ENCODE results near the gene WDR81.
"Not testable (repeated sequence)": the region's sequence is repeated elsewhere in the genome, so short reads cannot be mapped to it uniquely, and the experiment has no call there.

Gene WDR81

GRCh38 chr17:1705004-1705403, 19.5 kb upstream of the WDR81 start:
- no peaks in the 10 kb centered on the region for H3K27me3 ChIP-seq (replicated peaks)
- H3K4me3 ChIP-seq (ENCODE audit: low read depth, low read length): no peak overlapping the region

GRCh38 chr17:1707107-1707506, 17.4 kb upstream of the WDR81 start:
- H3K4me3 ChIP-seq (ENCODE audit: low read depth, low read length): no peak overlapping the region
- H3K36me3 ChIP-seq (replicated peaks): peaks cover 11% of the 10 kb centered on the region
- in situ Hi-C loops (cut with HindIII; ENCODE audit: low pct_ligation_motif_present, low sequenced_read_pairs): no loop called here
- DNase-seq: no peak
- H3K27ac ChIP-seq: no peak overlapping the region
- H3K27me3 ChIP-seq (replicated peaks): no peaks in the 10 kb centered on the region
- no peak for TF ChIP-seq CTCF (IDR thresholded peaks at IDR 0.05; ENCODE audit: low read depth, low read length, missing control alignments)

More at GRCh38 chr17:1705004-1705403, 19.5 kb upstream of the WDR81 start:
- no peak for DNase-seq
- H3K27ac ChIP-seq: no peak overlapping the region
- no peaks in the 10 kb centered on the region for H3K36me3 ChIP-seq (replicated peaks)
- in situ Hi-C loops (cut with HindIII; ENCODE audit: low pct_ligation_motif_present, low sequenced_read_pairs): no loop called here
- no peak for TF ChIP-seq CTCF (IDR thresholded peaks at IDR 0.05; ENCODE audit: low read depth, low read length, missing control alignments)

- H3K4me3 ChIP-seq (ENCODE audit: low read depth, low read length); DNase-seq; H3K27ac ChIP-seq; H3K27me3 ChIP-seq (replicated peaks); in situ Hi-C loops (cut with HindIII; ENCODE audit: low pct_ligation_motif_present, low sequenced_read_pairs): not testable (repeated sequence)
- H3K36me3 ChIP-seq (replicated peaks): peaks cover 29% of the 10 kb centered on the region
Measured at GRCh38 chr17:1708791-1709346, 15.6 kb upstream of the WDR81 start.

- in situ Hi-C loops (cut with HindIII; ENCODE audit: low pct_ligation_motif_present, low sequenced_read_pairs): no loop called here
- no peak overlapping the region for H3K27ac ChIP-seq
Measured at GRCh38 chr17:1709403-1709951, 15.0 kb upstream of the WDR81 start.

GRCh38 chr17:1709971-1710806, 14.3 kb upstream of the WDR81 start, which contains the start of gene TLCD2:
TSS of gene TLCD2 (minus strand) at chr17:1710377. CDS start at chr17:1710242, 135 bp downstream.
- no peaks in the 10 kb centered on the region for H3K27me3 ChIP-seq (replicated peaks)
- H3K27ac ChIP-seq: no peak within 1 kb of the TSS
- DNase-seq: peak; percentile 55
- in situ Hi-C loops (cut with HindIII; ENCODE audit: low pct_ligation_motif_present, low sequenced_read_pairs): loop anchor here (10.0 kb wide), 1 partner anchor 75 kb away; no protein-coding TSS in a partner anchor
- peaks cover 40% of the 10 kb centered on the region for H3K36me3 ChIP-seq (replicated peaks)
- H3K4me3 ChIP-seq (ENCODE audit: low read depth, low read length): peak within 1 kb of the TSS; percentile 55
- TF ChIP-seq CTCF (IDR thresholded peaks at IDR 0.05; ENCODE audit: low read depth, low read length, missing control alignments): no peak

More at GRCh38 chr17:1709403-1709951, 15.0 kb upstream of the WDR81 start:
- TF ChIP-seq CTCF (IDR thresholded peaks at IDR 0.05; ENCODE audit: low read depth, low read length, missing control alignments): no peak
- peak overlapping the region; percentile 55 for H3K4me3 ChIP-seq (ENCODE audit: low read depth, low read length)
- peaks cover 35% of the 10 kb centered on the region for H3K36me3 ChIP-seq (replicated peaks)
- no peaks in the 10 kb centered on the region for H3K27me3 ChIP-seq (replicated peaks)
- DNase-seq: no peak
